CD14-positive monocyte (primary cell): Measurements from ENCODE around the gene CDC42EP3. TPM values are rescaled to one million over a fixed set of nuclear protein-coding genes. Genes with fewer than 3 reads are reported as not detected.

Source experiments
- DNase-seq, 3 donors: peaks; one replicate each; pipeline ENCODE4 v3.0.0-alpha.2; 2011 to 2022
- H2AFZ ChIP-seq: 2 replicates; pipeline ENCODE4 v1.6.0; 2012; ENCODE audit warnings: mild to moderate bottlenecking, low read depth, low read length, inconsistent platforms; ENCODE audit not compliant: insufficient read depth, poor library complexity, severe bottlenecking
- H3K27ac ChIP-seq, 2 donors: 1 replicate in 1 of 2; 2 replicates in 1 of 2; pipeline ENCODE4 v1.5.1; 2012 to 2013; ENCODE audit warnings: low read length in 2 of 2, control low read depth in 1 of 2, inconsistent platforms in 1 of 2, low read depth in 1 of 2, mild to moderate bottlenecking in 1 of 2
- H3K27me3 ChIP-seq, 2 donors: one replicate each; pipeline versions ENCODE4 v1.6.0 to v1.6.1; 2011 to 2013; ENCODE audit warnings: low read length in 2 of 2; ENCODE audit not compliant: control insufficient read depth in 2 of 2, insufficient read depth in 2 of 2
- H3K36me3 ChIP-seq, 2 donors: replicated peaks in 1 of 2; 1 replicate in 1 of 2; 2 replicates in 1 of 2; pipeline versions ENCODE4 v1.5.1 to v1.6.1; 2012 to 2013; ENCODE audit warnings: low read length in 2 of 2, control low read depth in 1 of 2, inconsistent platforms in 1 of 2, mild to moderate bottlenecking in 1 of 2; ENCODE audit not compliant: insufficient read depth in 2 of 2, control insufficient read depth in 1 of 2
- H3K4me1 ChIP-seq, 2 donors: 1 replicate in 1 of 2; 2 replicates in 1 of 2; pipeline versions ENCODE4 v1.5.1 to v1.6.1; 2012 to 2013; ENCODE audit warnings: low read length in 2 of 2, control low read depth in 1 of 2, inconsistent platforms in 1 of 2, mild to moderate bottlenecking in 1 of 2, moderate library complexity in 1 of 2; ENCODE audit not compliant: insufficient read depth in 2 of 2, control insufficient read depth in 1 of 2
- H3K4me2 ChIP-seq: replicated peaks from 2 replicates; pipeline ENCODE3; 2012; ENCODE audit warnings: low read length, moderate library complexity, mild to moderate bottlenecking; ENCODE audit not compliant: poor library complexity, severe bottlenecking; ENCODE audit errors: extremely low read depth
- H3K4me3 ChIP-seq, 3 experiments: fragments of 200-600 bp in 1 of 3; sonication (generic) in 1 of 3; replicated peaks in 1 of 3; 1 replicate in 2 of 3; 2 replicates in 1 of 3; pipeline ENCODE4 v1.5.1; 2011 to 2013; ENCODE audit warnings: low read length in 3 of 3, mild to moderate bottlenecking in 3 of 3, control low read depth in 2 of 3, low read depth in 2 of 3, inconsistent platforms in 1 of 3, moderate library complexity in 1 of 3
- H3K79me2 ChIP-seq: 2 replicates; pipeline ENCODE4 v1.6.0; 2012; ENCODE audit warnings: mild to moderate bottlenecking, control low read depth, inconsistent platforms, low read length, moderate library complexity; ENCODE audit not compliant: insufficient read depth
- H3K9ac ChIP-seq: 2 replicates; pipeline ENCODE4 v1.6.0; 2017; ENCODE audit warnings: low read length, mild to moderate bottlenecking; ENCODE audit not compliant: insufficient read depth, poor library complexity, severe bottlenecking
- H3K9me3 ChIP-seq, 2 donors: replicated peaks in 1 of 2; 1 replicate in 1 of 2; 2 replicates in 1 of 2; pipeline versions ENCODE4 v1.5.1 to v1.6.1; 2012 to 2013; ENCODE audit warnings: low read length in 2 of 2, control low read depth in 1 of 2; ENCODE audit not compliant: control insufficient read depth in 1 of 2, insufficient read depth in 1 of 2
- H4K20me1 ChIP-seq: 2 replicates; pipeline ENCODE4 v1.6.0; 2012; ENCODE audit warnings: mild to moderate bottlenecking, low read length, control low read depth, moderate library complexity; ENCODE audit not compliant: insufficient read depth
- H3K27ac Mint-ChIP-seq, 7 donors: one replicate each; pipeline ENCODE4 v1.8.0; 2020; ENCODE audit warnings: mild to moderate bottlenecking in 7 of 7, mixed read lengths in 7 of 7, moderate library complexity in 6 of 7, inconsistent platforms in 2 of 7
- H3K27me3 Mint-ChIP-seq, 3 donors: one replicate each; pipeline ENCODE4 v1.8.0; 2021 to 2022; ENCODE audit warnings: low read depth in 3 of 3, mild to moderate bottlenecking in 3 of 3, mixed read lengths in 3 of 3, moderate library complexity in 3 of 3, inconsistent platforms in 1 of 3
- H3K36me3 Mint-ChIP-seq, 2 donors: one replicate each; pipeline ENCODE4 v1.8.0; 2020; ENCODE audit warnings: mixed read lengths in 2 of 2, inconsistent platforms in 1 of 2, mild to moderate bottlenecking in 1 of 2
- H3K4me1 Mint-ChIP-seq: one replicate; pipeline ENCODE4 v1.8.0; 2020; ENCODE audit warnings: mild to moderate bottlenecking, mixed read lengths
- H3K4me3 Mint-ChIP-seq, 2 donors: one replicate each; pipeline ENCODE4 v1.8.0; 2020; ENCODE audit warnings: mild to moderate bottlenecking in 2 of 2, mixed read lengths in 2 of 2, moderate library complexity in 1 of 2
- H3K9me3 Mint-ChIP-seq, 7 donors: one replicate each; pipeline ENCODE4 v1.8.0; 2020 to 2022; ENCODE audit warnings: mixed read lengths in 7 of 7, mild to moderate bottlenecking in 6 of 7, moderate library complexity in 6 of 7, inconsistent platforms in 2 of 7
- WGBS: methylation state at CpG from one replicate; pipeline ENCODE4 v1.1.5; 2013; ENCODE audit warnings: missing lambda C conversion rate; ENCODE audit not compliant: insufficient coverage; 5-methylcytosine and 5-hydroxymethylcytosine counted together
- intact Hi-C, 2 donors: fragments of 100-400 bp; cut with micrococcal nuclease; formaldehyde crosslinking; loops; one replicate each; pipeline versions ENCODE4 v1.15.0 to v1.15.1; 2023
- polyA plus RNA-seq, 3 donors: library from polyadenylated mRNA; depleted of rRNA in 1 of 3; unstranded in 2 of 3; stranded (reverse) in 1 of 3; fragments of 300-500 nt in 2 of 3; fragments of >200 nt in 1 of 3; fragmentation: Illumina TruSeq in 2 of 3; gene quantifications; 1 replicate in 2 of 3; 2 replicates in 1 of 3; pipeline ENCODE4 v1.2.3, GENCODE V29; 2012 to 2021
- TF ChIP-seq, protein P1 (sequence below): fragments of 200-600 bp; IDR thresholded peaks from one replicate; pipeline ENCODE4 v1.8.0; 2022; ENCODE audit warnings: antibody characterized with exemption, mild to moderate bottlenecking

The CDC42EP3 gene
- polyA plus RNA-seq, 3 donors, result 179 to 272 (median 249) TPM

DNA sequence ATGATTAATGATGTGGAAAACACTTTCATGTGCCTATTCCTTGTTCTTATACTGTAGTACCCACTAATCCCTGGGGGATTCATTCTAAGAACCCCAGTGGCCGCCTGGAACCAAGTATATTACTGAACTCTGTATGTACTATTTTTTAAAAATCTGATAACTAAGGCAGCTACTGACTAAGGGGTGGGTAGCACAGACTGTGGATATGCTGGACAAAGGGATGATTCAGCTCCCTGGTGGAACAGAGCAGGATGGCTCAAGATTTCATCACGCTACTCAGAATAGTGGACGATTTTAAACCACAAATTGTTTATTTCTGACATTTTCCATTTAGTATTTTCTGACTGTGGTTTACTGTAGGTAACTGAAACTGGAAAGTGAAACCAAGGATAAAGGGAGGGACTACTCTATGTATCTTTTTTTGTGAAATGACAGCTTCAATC, 41.8 kb upstream of the CDC42EP3 start:
- H3K36me3 Mint-ChIP-seq, result peaks cover 0 to 1% of the 10 kb centered on the region in 2 donors
- H3K4me1 ChIP-seq, result peaks cover 31 to 40% of the 10 kb centered on the region in 2 donors
- H3K9ac ChIP-seq, result no peak overlapping the region
- WGBS, result no CpG with 5 or more reads among the region's 3 CpGs
- intact Hi-C loops, result no loop called here
- peak; percentile 42 to 67 (median 55) for DNase-seq
- H3K4me3 ChIP-seq, result no peak overlapping the region
- no peaks in the 10 kb centered on the region for H3K27me3 Mint-ChIP-seq
- peak overlapping the region in 5 of 7 donors; percentile 40 to 80 (median 56) for H3K27ac Mint-ChIP-seq
- peak overlapping the region in 1 of 2 donors; percentile 53 for H3K27ac ChIP-seq
- H3K9me3 Mint-ChIP-seq, result peaks cover 2 to 17% (median 9%) of the 10 kb centered on the region in 7 donors
- H3K27me3 ChIP-seq, result no peaks in the 10 kb centered on the region
- peaks cover 0 to 7% of the 10 kb centered on the region in 2 donors for H3K9me3 ChIP-seq
- H3K36me3 ChIP-seq, result no peaks in the 10 kb centered on the region
- H3K4me3 Mint-ChIP-seq, result no peak overlapping the region
- no peaks in the 10 kb centered on the region for H4K20me1 ChIP-seq
- H3K4me2 ChIP-seq, result no peak overlapping the region
- H3K79me2 ChIP-seq, result no peaks in the 10 kb centered on the region
- TF ChIP-seq, protein P1, sequence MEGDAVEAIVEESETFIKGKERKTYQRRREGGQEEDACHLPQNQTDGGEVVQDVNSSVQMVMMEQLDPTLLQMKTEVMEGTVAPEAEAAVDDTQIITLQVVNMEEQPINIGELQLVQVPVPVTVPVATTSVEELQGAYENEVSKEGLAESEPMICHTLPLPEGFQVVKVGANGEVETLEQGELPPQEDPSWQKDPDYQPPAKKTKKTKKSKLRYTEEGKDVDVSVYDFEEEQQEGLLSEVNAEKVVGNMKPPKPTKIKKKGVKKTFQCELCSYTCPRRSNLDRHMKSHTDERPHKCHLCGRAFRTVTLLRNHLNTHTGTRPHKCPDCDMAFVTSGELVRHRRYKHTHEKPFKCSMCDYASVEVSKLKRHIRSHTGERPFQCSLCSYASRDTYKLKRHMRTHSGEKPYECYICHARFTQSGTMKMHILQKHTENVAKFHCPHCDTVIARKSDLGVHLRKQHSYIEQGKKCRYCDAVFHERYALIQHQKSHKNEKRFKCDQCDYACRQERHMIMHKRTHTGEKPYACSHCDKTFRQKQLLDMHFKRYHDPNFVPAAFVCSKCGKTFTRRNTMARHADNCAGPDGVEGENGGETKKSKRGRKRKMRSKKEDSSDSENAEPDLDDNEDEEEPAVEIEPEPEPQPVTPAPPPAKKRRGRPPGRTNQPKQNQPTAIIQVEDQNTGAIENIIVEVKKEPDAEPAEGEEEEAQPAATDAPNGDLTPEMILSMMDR, result no peak
- no peak overlapping the region for H2AFZ ChIP-seq
- H3K4me1 Mint-ChIP-seq, result peaks cover 45% of the 10 kb centered on the region

DNA sequence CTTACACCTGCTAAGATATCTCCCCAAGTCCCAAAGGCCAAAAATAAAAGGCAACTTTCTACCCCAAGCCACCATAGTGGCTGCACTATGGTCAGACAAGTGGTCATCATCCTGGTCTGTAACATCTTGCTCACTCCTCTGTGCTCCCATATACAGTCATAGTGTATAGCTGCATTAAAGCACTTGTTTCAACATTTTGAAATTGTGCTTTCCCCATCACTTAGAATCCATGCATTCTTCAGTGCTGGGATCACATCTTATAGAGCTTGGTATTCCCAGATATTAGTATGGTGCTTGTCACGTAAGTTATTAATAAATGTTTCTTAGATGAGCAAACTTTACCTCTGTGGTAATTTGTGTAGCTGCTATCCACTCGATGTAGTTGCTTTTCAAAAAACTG, 40.4 kb upstream of the CDC42EP3 start:
- peaks cover 55% of the 10 kb centered on the region for H3K4me1 Mint-ChIP-seq
- peaks cover 0 to 7% of the 10 kb centered on the region in 2 donors for H3K9me3 ChIP-seq
- peaks cover 46 to 55% of the 10 kb centered on the region in 2 donors for H3K4me1 ChIP-seq
- H3K9ac ChIP-seq, result no peak overlapping the region
- no peak overlapping the region for H3K4me3 ChIP-seq
- intact Hi-C loops, result no loop called here
- no peaks in the 10 kb centered on the region for H3K27me3 ChIP-seq
- DNase-seq, result no peak
- peak overlapping the region in 1 of 7 donors; percentile 11 for H3K27ac Mint-ChIP-seq
- TF ChIP-seq, protein P1, result no peak
- peak overlapping the region in 1 of 2 donors; percentile 20 for H3K27ac ChIP-seq
- peak overlapping the region; percentile 25 for H2AFZ ChIP-seq
- no peak overlapping the region for H3K4me2 ChIP-seq
- H3K4me3 Mint-ChIP-seq, result no peak overlapping the region
- no peaks in the 10 kb centered on the region for H3K27me3 Mint-ChIP-seq
- H3K36me3 ChIP-seq, result no peaks in the 10 kb centered on the region
- H3K79me2 ChIP-seq, result no peaks in the 10 kb centered on the region
- H3K36me3 Mint-ChIP-seq, result peaks cover 0 to 1% of the 10 kb centered on the region in 2 donors
- H4K20me1 ChIP-seq, result no peaks in the 10 kb centered on the region
- peaks cover 2 to 17% (median 9%) of the 10 kb centered on the region in 7 donors for H3K9me3 Mint-ChIP-seq
- WGBS, result no CpG with 5 or more reads among the region's 2 CpGs
